WTC11 (cell line): ENCODE data around the gene TMED4. TPM values are rescaled to one million over a fixed set of nuclear protein-coding genes. Genes with fewer than 3 reads are reported as not detected.

ENCODE experiments used
- ATAC-seq: fragments of 200-7000 bp; cut with Tn5 transposase; 2 replicates; pipeline ENCODE4 v1.10.0; 2021; ENCODE audit warnings: mild to moderate bottlenecking, moderate library complexity
- CTCF ChIA-PET: fragments of 300-600 bp; sonication (Branson Sonifier 250); formaldehyde crosslinking; loops from one replicate; lab custom pipeline; 2021; ENCODE audit warnings: antibody characterized with exemption; lab: Charles Lee
- POLR2A ChIA-PET: fragments of 350-600 bp; sonication (Branson Sonifier 250); formaldehyde crosslinking; loops from one replicate; lab custom pipeline; 2021; ENCODE audit warnings: antibody characterized with exemption; lab: Charles Lee
- DNase-seq: peaks from one replicate; pipeline ENCODE4 v3.0.0; 2021; ENCODE audit warnings: low spot score
- H3K27ac Mint-ChIP-seq: 2 replicates; pipeline ENCODE4 v1.8.0; 2021; ENCODE audit warnings: mixed read lengths
- H3K27me3 Mint-ChIP-seq: 2 replicates; pipeline ENCODE4 v1.8.0; 2021; ENCODE audit warnings: low read depth, mild to moderate bottlenecking, moderate library complexity, mixed read lengths
- H3K36me3 Mint-ChIP-seq: 2 replicates; pipeline ENCODE4 v1.8.0; 2021; ENCODE audit warnings: mixed read lengths
- H3K4me1 Mint-ChIP-seq: 2 replicates; pipeline ENCODE4 v1.8.0; 2022; ENCODE audit warnings: mixed read lengths
- H3K4me3 Mint-ChIP-seq: 2 replicates; pipeline ENCODE4 v1.8.0; 2021; ENCODE audit warnings: mild to moderate bottlenecking, moderate library complexity, mixed read lengths
- H3K9me3 Mint-ChIP-seq: 2 replicates; pipeline ENCODE4 v1.8.0; 2021; ENCODE audit warnings: mixed read lengths
- FOXJ3 ChIP-seq: sonication (generic); formaldehyde crosslinking; IDR thresholded peaks from 2 replicates; pipeline ENCODE4 v1.9.0; 2021; ENCODE audit warnings: missing genetic modification reagents, mild to moderate bottlenecking, borderline replicate concordance
- FOXK1 ChIP-seq: sonication (generic); formaldehyde crosslinking; IDR thresholded peaks from 2 replicates; pipeline ENCODE4 v1.8.0; 2022; ENCODE audit warnings: mild to moderate bottlenecking, moderate library complexity, missing genetic modification reagents
- GTF2I ChIP-seq: fragments of 250-450 bp; sonication (Bioruptor Pico); conservative IDR thresholded peaks from 2 replicates; pipeline ENCODE4 v1.4.0; 2021; ENCODE audit warnings: mild to moderate bottlenecking
- SMAD4 ChIP-seq: sonication (generic); formaldehyde crosslinking; IDR thresholded peaks from 2 replicates; pipeline ENCODE4 v1.8.0; 2022; ENCODE audit warnings: mild to moderate bottlenecking, missing genetic modification reagents
- TEAD1 ChIP-seq: sonication (generic); formaldehyde crosslinking; IDR thresholded peaks from 2 replicates; pipeline ENCODE4 v1.8.0; 2022; ENCODE audit warnings: mild to moderate bottlenecking, missing genetic modification reagents
- ZNF671 ChIP-seq: fragments of 250-450 bp; sonication (Bioruptor Pico); IDR thresholded peaks from 2 replicates; pipeline ENCODE4 v1.8.0; 2021; ENCODE audit warnings: mild to moderate bottlenecking
- total RNA-seq: library from RNA; stranded (reverse); gene quantifications from 3 replicates; pipeline ENCODE4 v1.2.3, GENCODE V29; 2021
- TF ChIP-seq, protein P1 (sequence below): sonication (generic); formaldehyde crosslinking; IDR thresholded peaks from 2 replicates; pipeline ENCODE4 v1.8.0; 2023; ENCODE audit warnings: missing genetic modification reagents
- TF ChIP-seq, protein P2 (sequence below): sonication (generic); formaldehyde crosslinking; IDR thresholded peaks from 2 replicates; pipeline ENCODE4 v1.8.0; 2022; ENCODE audit warnings: missing genetic modification reagents
- TF ChIP-seq, protein P3 (sequence below): sonication (generic); formaldehyde crosslinking; IDR thresholded peaks from 2 replicates; pipeline ENCODE4 v1.8.1; 2023; ENCODE audit warnings: mild to moderate bottlenecking, missing genetic modification reagents, moderate library complexity
- TF ChIP-seq, protein P4 (sequence below): sonication (generic); formaldehyde crosslinking; IDR thresholded peaks from 2 replicates; pipeline ENCODE4 v1.8.0; 2022; ENCODE audit warnings: mild to moderate bottlenecking, missing genetic modification reagents
- TF ChIP-seq, protein P5 (sequence below): sonication (generic); formaldehyde crosslinking; IDR thresholded peaks from 2 replicates; pipeline ENCODE4 v1.8.1; 2022; ENCODE audit warnings: low read depth, missing genetic modification reagents, borderline replicate concordance
- TF ChIP-seq, protein P6 (sequence below): sonication (generic); formaldehyde crosslinking; IDR thresholded peaks from 2 replicates; pipeline ENCODE4 v1.8.1; 2023; ENCODE audit warnings: mild to moderate bottlenecking, missing genetic modification reagents, moderate library complexity

Gene TMED4
- total RNA-seq, 1 experiment from 2014 or later, result 58.6 TPM

DNA sequence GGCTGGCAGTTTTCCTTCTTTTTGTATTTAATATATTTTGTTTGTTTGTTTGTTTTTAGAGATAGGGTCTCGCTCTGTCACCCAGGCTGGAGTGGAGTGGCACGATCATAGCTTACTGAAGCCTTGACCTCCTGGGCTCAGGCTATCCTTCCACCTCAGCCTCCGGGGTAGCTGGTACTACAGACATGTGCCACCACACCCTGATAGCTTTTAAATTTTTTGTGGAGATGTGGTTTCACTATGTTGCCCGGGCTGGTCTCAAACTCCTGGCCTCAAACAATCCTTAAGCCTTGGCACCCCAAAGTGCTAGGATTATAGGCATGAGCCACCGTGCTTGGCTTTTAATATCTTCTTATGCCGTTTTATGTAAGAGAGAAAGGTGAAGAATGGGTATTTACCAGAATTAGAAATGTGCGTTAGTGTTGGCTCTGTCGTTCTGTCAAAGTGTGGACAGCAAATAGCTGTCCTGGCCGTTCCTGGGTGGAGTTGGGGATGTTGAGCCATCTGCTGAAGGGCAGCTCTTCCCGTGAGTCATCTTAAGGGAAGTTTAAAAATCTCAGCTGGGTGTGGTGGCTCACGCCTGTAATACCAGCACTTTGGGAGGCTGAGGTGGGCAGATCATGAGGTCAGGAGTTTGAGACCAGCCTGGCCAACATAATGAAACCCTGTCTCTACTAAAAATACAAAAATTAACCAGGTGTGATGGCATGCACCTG is 39.2 kb upstream of the TMED4 start:
- TF ChIP-seq, protein P1, sequence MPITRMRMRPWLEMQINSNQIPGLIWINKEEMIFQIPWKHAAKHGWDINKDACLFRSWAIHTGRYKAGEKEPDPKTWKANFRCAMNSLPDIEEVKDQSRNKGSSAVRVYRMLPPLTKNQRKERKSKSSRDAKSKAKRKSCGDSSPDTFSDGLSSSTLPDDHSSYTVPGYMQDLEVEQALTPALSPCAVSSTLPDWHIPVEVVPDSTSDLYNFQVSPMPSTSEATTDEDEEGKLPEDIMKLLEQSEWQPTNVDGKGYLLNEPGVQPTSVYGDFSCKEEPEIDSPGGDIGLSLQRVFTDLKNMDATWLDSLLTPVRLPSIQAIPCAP (CRISPR knock-in tag), result no peak
- TF ChIP-seq, protein P2, sequence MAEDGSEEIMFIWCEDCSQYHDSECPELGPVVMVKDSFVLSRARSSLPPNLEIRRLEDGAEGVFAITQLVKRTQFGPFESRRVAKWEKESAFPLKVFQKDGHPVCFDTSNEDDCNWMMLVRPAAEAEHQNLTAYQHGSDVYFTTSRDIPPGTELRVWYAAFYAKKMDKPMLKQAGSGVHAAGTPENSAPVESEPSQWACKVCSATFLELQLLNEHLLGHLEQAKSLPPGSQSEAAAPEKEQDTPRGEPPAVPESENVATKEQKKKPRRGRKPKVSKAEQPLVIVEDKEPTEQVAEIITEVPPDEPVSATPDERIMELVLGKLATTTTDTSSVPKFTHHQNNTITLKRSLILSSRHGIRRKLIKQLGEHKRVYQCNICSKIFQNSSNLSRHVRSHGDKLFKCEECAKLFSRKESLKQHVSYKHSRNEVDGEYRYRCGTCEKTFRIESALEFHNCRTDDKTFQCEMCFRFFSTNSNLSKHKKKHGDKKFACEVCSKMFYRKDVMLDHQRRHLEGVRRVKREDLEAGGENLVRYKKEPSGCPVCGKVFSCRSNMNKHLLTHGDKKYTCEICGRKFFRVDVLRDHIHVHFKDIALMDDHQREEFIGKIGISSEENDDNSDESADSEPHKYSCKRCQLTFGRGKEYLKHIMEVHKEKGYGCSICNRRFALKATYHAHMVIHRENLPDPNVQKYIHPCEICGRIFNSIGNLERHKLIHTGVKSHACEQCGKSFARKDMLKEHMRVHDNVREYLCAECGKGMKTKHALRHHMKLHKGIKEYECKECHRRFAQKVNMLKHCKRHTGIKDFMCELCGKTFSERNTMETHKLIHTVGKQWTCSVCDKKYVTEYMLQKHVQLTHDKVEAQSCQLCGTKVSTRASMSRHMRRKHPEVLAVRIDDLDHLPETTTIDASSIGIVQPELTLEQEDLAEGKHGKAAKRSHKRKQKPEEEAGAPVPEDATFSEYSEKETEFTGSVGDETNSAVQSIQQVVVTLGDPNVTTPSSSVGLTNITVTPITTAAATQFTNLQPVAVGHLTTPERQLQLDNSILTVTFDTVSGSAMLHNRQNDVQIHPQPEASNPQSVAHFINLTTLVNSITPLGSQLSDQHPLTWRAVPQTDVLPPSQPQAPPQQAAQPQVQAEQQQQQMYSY (CRISPR knock-in tag), result no peak
- TF ChIP-seq, protein P3, sequence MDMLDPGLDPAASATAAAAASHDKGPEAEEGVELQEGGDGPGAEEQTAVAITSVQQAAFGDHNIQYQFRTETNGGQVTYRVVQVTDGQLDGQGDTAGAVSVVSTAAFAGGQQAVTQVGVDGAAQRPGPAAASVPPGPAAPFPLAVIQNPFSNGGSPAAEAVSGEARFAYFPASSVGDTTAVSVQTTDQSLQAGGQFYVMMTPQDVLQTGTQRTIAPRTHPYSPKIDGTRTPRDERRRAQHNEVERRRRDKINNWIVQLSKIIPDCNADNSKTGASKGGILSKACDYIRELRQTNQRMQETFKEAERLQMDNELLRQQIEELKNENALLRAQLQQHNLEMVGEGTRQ (CRISPR knock-in tag), result no peak
- TF ChIP-seq, protein P4, sequence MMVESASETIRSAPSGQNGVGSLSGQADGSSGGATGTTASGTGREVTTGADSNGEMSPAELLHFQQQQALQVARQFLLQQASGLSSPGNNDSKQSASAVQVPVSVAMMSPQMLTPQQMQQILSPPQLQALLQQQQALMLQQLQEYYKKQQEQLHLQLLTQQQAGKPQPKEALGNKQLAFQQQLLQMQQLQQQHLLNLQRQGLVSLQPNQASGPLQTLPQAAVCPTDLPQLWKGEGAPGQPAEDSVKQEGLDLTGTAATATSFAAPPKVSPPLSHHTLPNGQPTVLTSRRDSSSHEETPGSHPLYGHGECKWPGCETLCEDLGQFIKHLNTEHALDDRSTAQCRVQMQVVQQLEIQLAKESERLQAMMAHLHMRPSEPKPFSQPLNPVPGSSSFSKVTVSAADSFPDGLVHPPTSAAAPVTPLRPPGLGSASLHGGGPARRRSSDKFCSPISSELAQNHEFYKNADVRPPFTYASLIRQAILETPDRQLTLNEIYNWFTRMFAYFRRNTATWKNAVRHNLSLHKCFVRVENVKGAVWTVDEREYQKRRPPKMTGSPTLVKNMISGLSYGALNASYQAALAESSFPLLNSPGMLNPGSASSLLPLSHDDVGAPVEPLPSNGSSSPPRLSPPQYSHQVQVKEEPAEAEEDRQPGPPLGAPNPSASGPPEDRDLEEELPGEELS (CRISPR knock-in tag), result no peak
- no peak for TF ChIP-seq GTF2I (CRISPR knock-in tag)
- TF ChIP-seq SMAD4, result no peak
- TF ChIP-seq, protein P5, sequence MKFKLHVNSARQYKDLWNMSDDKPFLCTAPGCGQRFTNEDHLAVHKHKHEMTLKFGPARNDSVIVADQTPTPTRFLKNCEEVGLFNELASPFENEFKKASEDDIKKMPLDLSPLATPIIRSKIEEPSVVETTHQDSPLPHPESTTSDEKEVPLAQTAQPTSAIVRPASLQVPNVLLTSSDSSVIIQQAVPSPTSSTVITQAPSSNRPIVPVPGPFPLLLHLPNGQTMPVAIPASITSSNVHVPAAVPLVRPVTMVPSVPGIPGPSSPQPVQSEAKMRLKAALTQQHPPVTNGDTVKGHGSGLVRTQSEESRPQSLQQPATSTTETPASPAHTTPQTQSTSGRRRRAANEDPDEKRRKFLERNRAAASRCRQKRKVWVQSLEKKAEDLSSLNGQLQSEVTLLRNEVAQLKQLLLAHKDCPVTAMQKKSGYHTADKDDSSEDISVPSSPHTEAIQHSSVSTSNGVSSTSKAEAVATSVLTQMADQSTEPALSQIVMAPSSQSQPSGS (CRISPR knock-in tag), result no peak
- TF ChIP-seq, protein P6, sequence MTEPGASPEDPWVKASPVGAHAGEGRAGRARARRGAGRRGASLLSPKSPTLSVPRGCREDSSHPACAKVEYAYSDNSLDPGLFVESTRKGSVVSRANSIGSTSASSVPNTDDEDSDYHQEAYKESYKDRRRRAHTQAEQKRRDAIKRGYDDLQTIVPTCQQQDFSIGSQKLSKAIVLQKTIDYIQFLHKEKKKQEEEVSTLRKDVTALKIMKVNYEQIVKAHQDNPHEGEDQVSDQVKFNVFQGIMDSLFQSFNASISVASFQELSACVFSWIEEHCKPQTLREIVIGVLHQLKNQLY, result no peak
- no peak for TF ChIP-seq FOXK1 (CRISPR knock-in tag)
- no peak for TF ChIP-seq TEAD1 (CRISPR knock-in tag)
- no peak for TF ChIP-seq FOXJ3
- Mint-ChIP-seq H3K4me3 (no peak overlapping the region), H3K4me1 (peaks cover 13% of the 10 kb centered on the region), H3K27ac (peak overlapping the region; percentile 46), H3K27me3 (no peaks in the 10 kb centered on the region), H3K36me3 (peaks cover 12% of the 10 kb centered on the region), H3K9me3 (no peaks in the 10 kb centered on the region)
- ChIA-PET CTCF (no interaction called here), POLR2A (interaction anchor here (0.6 to 1.4 kb wide), 4 partner anchors 10 to 272 kb away, joined by 3 to 4 read pairs (median 3); partner anchors contain the start of gene ZMIZ2)
- ATAC-seq (no peak), DNase-seq (no peak)

DNA sequence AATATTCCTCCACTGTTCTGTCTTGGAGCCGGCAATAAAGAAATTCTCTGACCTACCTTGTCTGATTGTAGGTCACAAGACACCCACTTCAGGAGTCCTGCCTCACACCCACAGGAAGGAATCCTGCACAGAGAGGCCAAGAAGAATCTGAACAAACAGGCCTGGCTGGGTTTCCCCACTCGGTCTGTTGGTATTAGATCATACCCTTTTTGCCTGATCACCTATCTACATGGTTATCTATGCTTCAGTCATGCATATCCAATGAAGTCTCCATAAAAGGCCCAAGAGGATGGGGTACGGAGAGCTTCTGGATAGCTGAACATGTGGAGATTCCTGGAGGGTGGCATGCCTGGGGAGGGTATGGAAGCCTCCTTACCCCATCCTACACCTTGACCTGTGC is 36.7 kb upstream of the TMED4 start:
- ChIA-PET CTCF (no interaction called here), POLR2A (no interaction called here)
- Mint-ChIP-seq H3K9me3 (no peaks in the 10 kb centered on the region), H3K4me1 (peaks cover 25% of the 10 kb centered on the region), H3K27ac (peak overlapping the region; percentile 40; the same call in 1 of the 2 replicates), H3K36me3 (no peaks in the 10 kb centered on the region), H3K4me3 (no peak overlapping the region), H3K27me3 (no peaks in the 10 kb centered on the region)
- DNase-seq (no peak), ATAC-seq (no peak)
- no peak for TF ChIP-seq ZNF671 (CRISPR knock-in tag)
